HepG2 (cell line): ENCODE results near the gene KCNAB1.

Source experiments
- ATF2 ChIP-seq: sonication (generic); formaldehyde crosslinking; IDR thresholded peaks from 2 replicates; pipeline ENCODE4 v1.4.0; 2020; ENCODE audit warnings: missing genetic modification reagents
- CTCF ChIP-seq: sonication (generic); formaldehyde crosslinking; IDR thresholded peaks from 2 replicates; pipeline ENCODE4 v1.5.0; 2020; ENCODE audit warnings: mild to moderate bottlenecking, missing genetic modification reagents, moderate library complexity
- GABPB1 ChIP-seq: IDR thresholded peaks from 2 replicates; pipeline ENCODE4 v1.6.1; 2016; ENCODE audit warnings: mild to moderate bottlenecking, missing genetic modification reagents, moderate library complexity, missing compliant biosample characterization
- HCFC1 ChIP-seq: fragments of 150-350 bp; IDR thresholded peaks from 2 replicates; pipeline ENCODE4 v1.6.1; 2014; ENCODE audit warnings: low read depth, low read length

GRCh38 chr3:156583469-156583868, 463.1 kb downstream of the KCNAB1 start:
- TF ChIP-seq GABPB1 (CRISPR knock-in tag) (no peak), HCFC1 (no peak), CTCF (CRISPR knock-in tag) (no peak), ATF2 (CRISPR knock-in tag) (no peak)
